Suprapubic skin (tissue), 4 donors: Measurements from ENCODE around the gene SLC22A17. TPM values are rescaled to one million over a fixed set of nuclear protein-coding genes. Genes with fewer than 3 reads are reported as not detected.

Source experiments
- DNase-seq, 2 donors: peaks; one replicate each; pipeline ENCODE4 v3.0.0-alpha.2; 2019; ENCODE audit warnings: low spot score in 2 of 2
- H3K27ac ChIP-seq: fragments of 200-600 bp; sonication (generic); one replicate; pipeline ENCODE4 v1.5.1; 2019
- H3K27me3 ChIP-seq: fragments of 200-600 bp; sonication (generic); one replicate; pipeline ENCODE4 v1.5.1; 2019
- H3K36me3 ChIP-seq: fragments of 200-600 bp; sonication (generic); one replicate; pipeline ENCODE4 v1.5.1; 2019
- H3K4me1 ChIP-seq: fragments of 200-600 bp; sonication (generic); one replicate; pipeline ENCODE4 v1.5.1; 2019
- H3K4me3 ChIP-seq: fragments of 200-600 bp; sonication (generic); one replicate; pipeline ENCODE4 v1.5.1; 2019; ENCODE audit warnings: mild to moderate bottlenecking
- H3K9me3 ChIP-seq: fragments of 200-600 bp; sonication (generic); one replicate; pipeline ENCODE4 v1.5.1; 2019
- EP300 ChIP-seq: sonication (generic); formaldehyde crosslinking; IDR thresholded peaks from one replicate; pipeline ENCODE4 v1.6.1; 2017; ENCODE audit warnings: antibody characterized with exemption
- POLR2A ChIP-seq, 2 donors: fragments of 450-650 bp; IDR thresholded peaks; one replicate each; pipeline ENCODE4 v1.6.1; 2017; ENCODE audit warnings: antibody characterized with exemption in 2 of 2, mild to moderate bottlenecking in 2 of 2, moderate library complexity in 2 of 2
- POLR2AphosphoS5 ChIP-seq, 3 donors: sonication (generic); formaldehyde crosslinking; IDR thresholded peaks; one replicate each; pipeline ENCODE4 v1.6.1; 2017; ENCODE audit warnings: antibody characterized with exemption in 3 of 3
- WGBS: methylation state at CpG from one replicate; pipeline ENCODE4 v1.1.5; 2018; 5-methylcytosine and 5-hydroxymethylcytosine counted together
- total RNA-seq, 4 donors: library from RNA; depleted of rRNA; stranded (reverse); fragments of >200 nt; gene quantifications; one replicate each; pipeline ENCODE4 v1.1.0, GENCODE V29; 2016
- TF ChIP-seq, protein P1 (sequence below), 2 donors: fragments of 200-600 bp in 1 of 2; fragments of 450-650 bp in 1 of 2; sonication (generic) in 1 of 2; IDR thresholded peaks; one replicate each; pipeline ENCODE4 v1.5.1; 2016 to 2019; ENCODE audit warnings: antibody characterized with exemption in 2 of 2, mild to moderate bottlenecking in 1 of 2, moderate library complexity in 1 of 2

The SLC22A17 gene
- total RNA-seq, 4 donors from 2014 or later = 15.4 to 67.6 (median 22.5) TPM

DNA sequence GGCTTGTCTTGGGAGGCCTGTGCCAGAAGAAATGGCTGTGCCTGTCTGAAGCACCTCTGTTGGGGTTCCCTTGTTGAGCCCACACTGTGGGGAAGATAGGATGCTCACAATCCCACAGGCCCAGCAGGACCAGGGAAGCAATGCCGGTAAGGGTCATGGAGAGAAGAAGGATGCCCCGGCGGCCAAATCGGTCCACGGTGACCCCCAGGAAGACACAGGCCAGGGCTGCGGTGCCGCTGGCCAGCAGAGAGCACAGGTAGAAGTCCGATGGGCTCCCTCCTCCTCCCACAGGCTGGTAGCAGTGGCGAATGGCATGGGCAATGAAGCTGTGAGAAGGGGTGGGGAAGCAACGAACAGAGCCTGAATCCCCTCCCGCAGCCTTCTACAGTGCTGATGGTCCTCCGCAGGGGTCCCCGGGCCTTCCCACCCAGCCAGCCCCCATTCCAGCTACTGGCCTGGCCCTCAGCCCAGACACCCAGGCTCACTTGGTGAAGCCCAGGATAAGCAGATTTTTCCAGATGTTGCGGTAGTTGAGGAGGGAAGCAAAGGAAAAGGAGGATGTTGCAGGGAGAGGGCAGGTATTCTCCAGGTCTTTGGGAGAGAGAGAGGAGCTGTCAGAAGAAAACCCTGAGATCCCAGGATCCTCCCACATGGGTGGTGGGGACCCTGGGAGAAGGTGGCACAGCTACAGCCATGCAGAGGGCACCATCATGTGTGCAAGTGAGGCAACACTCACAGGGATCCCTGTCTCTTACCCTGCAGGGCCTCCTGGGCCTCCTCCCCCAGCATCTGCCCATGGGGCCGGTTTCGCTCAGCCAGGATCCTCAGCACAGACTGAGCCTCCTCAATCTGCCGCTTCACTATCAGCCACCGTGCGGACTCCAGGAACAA is 5.0 kb downstream of the SLC22A17 start:
- Histone ChIP-seq H3K4me3 (no peak overlapping the region), H3K9me3 (no peaks in the 10 kb centered on the region), H3K36me3 (no peaks in the 10 kb centered on the region), H3K27me3 (peaks cover 7% of the 10 kb centered on the region), H3K4me1 (peaks cover 11% of the 10 kb centered on the region), H3K27ac (no peak overlapping the region)
- TF ChIP-seq EP300 = no peak
- TF ChIP-seq POLR2A (IDR thresholded peaks at IDR 0.05) = no peak
- no peak for TF ChIP-seq POLR2AphosphoS5 (IDR thresholded peaks at IDR 0.05)
- TF ChIP-seq, protein P1, sequence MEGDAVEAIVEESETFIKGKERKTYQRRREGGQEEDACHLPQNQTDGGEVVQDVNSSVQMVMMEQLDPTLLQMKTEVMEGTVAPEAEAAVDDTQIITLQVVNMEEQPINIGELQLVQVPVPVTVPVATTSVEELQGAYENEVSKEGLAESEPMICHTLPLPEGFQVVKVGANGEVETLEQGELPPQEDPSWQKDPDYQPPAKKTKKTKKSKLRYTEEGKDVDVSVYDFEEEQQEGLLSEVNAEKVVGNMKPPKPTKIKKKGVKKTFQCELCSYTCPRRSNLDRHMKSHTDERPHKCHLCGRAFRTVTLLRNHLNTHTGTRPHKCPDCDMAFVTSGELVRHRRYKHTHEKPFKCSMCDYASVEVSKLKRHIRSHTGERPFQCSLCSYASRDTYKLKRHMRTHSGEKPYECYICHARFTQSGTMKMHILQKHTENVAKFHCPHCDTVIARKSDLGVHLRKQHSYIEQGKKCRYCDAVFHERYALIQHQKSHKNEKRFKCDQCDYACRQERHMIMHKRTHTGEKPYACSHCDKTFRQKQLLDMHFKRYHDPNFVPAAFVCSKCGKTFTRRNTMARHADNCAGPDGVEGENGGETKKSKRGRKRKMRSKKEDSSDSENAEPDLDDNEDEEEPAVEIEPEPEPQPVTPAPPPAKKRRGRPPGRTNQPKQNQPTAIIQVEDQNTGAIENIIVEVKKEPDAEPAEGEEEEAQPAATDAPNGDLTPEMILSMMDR (IDR thresholded peaks at IDR 0.05) = no peak
- WGBS = 93% methylated on average over 16 of the region's 19 CpGs
- DNase-seq = no peak

DNA sequence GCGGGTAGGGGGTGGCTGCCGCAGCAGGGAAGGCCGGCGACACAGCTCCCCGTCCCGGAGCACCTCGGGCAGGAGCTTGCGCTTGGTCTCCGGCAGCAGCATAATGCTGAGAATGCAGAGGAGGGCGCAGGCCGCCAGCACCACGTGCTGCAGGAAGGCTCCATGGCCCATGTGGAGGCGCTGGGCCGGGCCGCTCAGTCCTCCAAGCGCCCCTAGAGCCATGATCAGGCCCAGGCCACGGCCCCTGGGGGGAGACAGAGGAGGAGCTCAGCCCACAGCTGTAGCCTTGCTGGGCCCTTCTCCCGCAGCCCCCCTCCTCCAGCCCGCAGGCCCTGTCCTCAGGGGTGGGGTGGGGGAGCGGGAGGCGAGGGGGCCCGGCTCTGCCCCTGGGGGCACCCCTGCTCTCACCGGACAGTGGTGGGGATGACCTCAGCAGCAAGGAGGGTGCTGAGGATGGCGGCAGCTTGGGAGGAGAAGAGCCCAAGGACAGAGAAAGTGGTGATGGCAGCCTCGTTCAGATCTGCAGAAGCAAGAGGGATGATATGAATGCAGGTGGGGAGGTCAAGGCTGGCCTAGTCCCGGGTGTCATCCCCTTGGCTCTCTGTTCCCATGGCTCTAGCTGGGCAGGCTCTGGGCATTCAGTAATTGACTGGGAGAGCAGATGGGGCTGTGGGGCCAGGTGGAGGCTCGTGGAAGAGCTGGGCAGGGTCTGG is 5.8 kb downstream of the SLC22A17 start:
- 82% methylated on average over 21 of the region's 27 CpGs for WGBS
- H3K27me3 ChIP-seq = peaks cover 4% of the 10 kb centered on the region
- H3K36me3 ChIP-seq = no peaks in the 10 kb centered on the region
- H3K27ac ChIP-seq = no peak overlapping the region
- no peak for DNase-seq
- TF ChIP-seq EP300 (no peak), POLR2AphosphoS5 (IDR thresholded peaks at IDR 0.05) (no peak), POLR2A (IDR thresholded peaks at IDR 0.05) (no peak)
- TF ChIP-seq, protein P1 (IDR thresholded peaks at IDR 0.05) = no peak
- H3K9me3 ChIP-seq = no peaks in the 10 kb centered on the region
- H3K4me1 ChIP-seq = peaks cover 3% of the 10 kb centered on the region
- H3K4me3 ChIP-seq = no peak overlapping the region

DNA sequence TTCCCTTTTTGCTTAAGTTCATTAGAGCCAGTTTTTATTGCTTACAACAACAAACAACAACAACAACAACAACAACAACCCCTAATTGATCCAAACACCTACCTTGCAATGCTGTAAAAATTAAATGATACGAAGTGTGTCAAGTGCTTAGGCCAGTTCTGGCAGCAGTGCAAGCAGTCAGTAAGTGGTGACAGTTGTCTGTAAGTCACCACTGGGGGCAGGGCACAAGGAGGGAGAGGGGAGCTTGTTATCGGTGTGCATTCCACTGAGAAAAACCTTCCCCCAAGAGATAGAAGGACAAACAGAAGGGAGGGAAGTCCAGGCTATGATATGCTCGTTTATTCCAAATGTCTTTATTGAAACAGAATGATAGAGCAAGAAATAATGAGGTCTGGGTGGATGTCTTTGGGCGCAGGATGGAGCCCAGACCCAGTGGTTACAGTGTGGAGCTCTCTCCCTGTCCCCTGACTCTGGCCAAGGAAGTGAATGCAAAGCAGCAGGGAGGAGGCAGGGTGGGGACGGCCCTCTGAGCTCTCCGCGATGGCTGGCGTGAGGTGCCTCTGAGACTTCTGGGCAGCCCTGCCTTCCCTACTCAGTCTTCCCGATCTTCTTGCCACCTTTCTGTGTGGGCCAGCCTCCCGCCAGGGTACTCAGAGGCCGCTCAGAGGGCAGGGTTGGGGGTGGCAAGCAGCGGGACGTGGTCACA is 6.5 kb downstream of the SLC22A17 start:
- no peaks in the 10 kb centered on the region for H3K36me3 ChIP-seq
- no peak overlapping the region for H3K4me3 ChIP-seq
- 83% methylated on average over 13 of the region's 13 CpGs for WGBS
- H3K9me3 ChIP-seq = no peaks in the 10 kb centered on the region
- H3K27me3 ChIP-seq = no peaks in the 10 kb centered on the region
- H3K4me1 ChIP-seq = no peaks in the 10 kb centered on the region
- TF ChIP-seq, protein P1 (IDR thresholded peaks at IDR 0.05) = no peak
- no peak for TF ChIP-seq POLR2AphosphoS5 (IDR thresholded peaks at IDR 0.05)
- no peak for TF ChIP-seq EP300
- no peak for TF ChIP-seq POLR2A (IDR thresholded peaks at IDR 0.05)
- H3K27ac ChIP-seq = no peak overlapping the region
- no peak for DNase-seq

DNA sequence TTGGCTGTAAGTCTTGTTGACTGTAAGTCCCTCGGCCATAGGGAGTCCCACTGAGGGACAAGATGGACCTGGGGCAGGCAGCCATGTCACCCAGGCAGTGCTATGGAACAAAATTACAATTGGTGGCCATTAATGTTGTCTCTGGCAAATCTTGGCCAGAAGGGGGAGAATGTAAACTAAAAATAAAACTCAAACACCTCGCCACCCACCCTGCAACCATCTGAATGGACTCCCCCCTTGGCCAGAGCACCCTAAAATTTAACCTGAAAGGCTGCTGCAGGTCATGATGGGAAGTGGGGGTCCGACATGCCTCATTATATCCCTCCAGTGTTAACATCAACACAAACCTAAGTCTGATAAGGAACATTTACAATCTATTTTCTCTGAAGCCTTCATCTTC is 8.2 kb downstream of the SLC22A17 start:
- 65% methylated on average over 3 of the region's 3 CpGs for WGBS
- Histone ChIP-seq H3K4me1 (no peaks in the 10 kb centered on the region), H3K27ac (no peak overlapping the region), H3K36me3 (no peaks in the 10 kb centered on the region), H3K27me3 (no peaks in the 10 kb centered on the region), H3K4me3 (no peak overlapping the region), H3K9me3 (no peaks in the 10 kb centered on the region)
- TF ChIP-seq, protein P1 (IDR thresholded peaks at IDR 0.05) = no peak
- no peak for DNase-seq
